Stimulated activated CD4-positive, alpha-beta T cell treated with anti-CD3 and anti-CD28 coated beads, Interleukin-4, amount 100 ng/mL, for 1 hour (primary cell): Measurements from ENCODE around the gene GAD2.
"Not testable (repeated sequence)": the region's sequence is repeated elsewhere in the genome, so short reads cannot be mapped to it uniquely, and the experiment has no call there.

Experiments used
- DNase-seq: peaks from one replicate; pipeline ENCODE4 v3.0.0-alpha.2; 2020

GAD2 gene

GRCh38 chr10:26326851-26327250, 110.3 kb downstream of the GAD2 start:
- DNase-seq, result no peak

GRCh38 chr10:26327811-26328210, 111.2 kb downstream of the GAD2 start:
- DNase-seq, result no peak

- no peak for DNase-seq
These were observed 114.8 kb downstream of the GAD2 start for GRCh38 chr10:26331371-26331770.

GRCh38 chr10:26334232-26334931, 117.8 kb downstream of the GAD2 start:
- no peak for DNase-seq

GRCh38 chr10:26334932-26335573, 118.5 kb downstream of the GAD2 start:
- DNase-seq, result peak; percentile 44

- DNase-seq, result no peak
These were observed 119.1 kb downstream of the GAD2 start for GRCh38 chr10:26335574-26336093.

GRCh38 chr10:26336979-26337378, 120.4 kb downstream of the GAD2 start:
- DNase-seq, result no peak

- no peak for DNase-seq
These were observed 125.1 kb downstream of the GAD2 start for GRCh38 chr10:26341701-26342100.

- not testable (repeated sequence) for DNase-seq
These were observed 132.3 kb downstream of the GAD2 start for GRCh38 chr10:26348821-26349417.
